Endothelial cell of umbilical vein (primary cell): Measurements from ENCODE around the gene SCN5A. TPM values are rescaled to one million over a fixed set of nuclear protein-coding genes. Genes with fewer than 3 reads are reported as not detected.

ENCODE experiments used
- BruUV-seq: library from RNA; stranded (reverse); fragments of 400-500 nt; replicated peaks from 2 replicates; lab custom pipeline; 2021; lab: Mats Ljungman, UMichigan
- CTCF ChIA-PET: fragments of 300-600, 350-600 bp; sonication (Branson Sonifier 250); formaldehyde crosslinking; loops from one replicate; lab custom pipeline; 2021; ENCODE audit warnings: antibody characterized with exemption, inconsistent platforms; lab: Charles Lee
- POLR2A ChIA-PET: fragments of 300-600, 350-600 bp; sonication (Branson Sonifier 250); formaldehyde crosslinking; loops from one replicate; lab custom pipeline; 2021; ENCODE audit warnings: antibody characterized with exemption, inconsistent platforms; lab: Charles Lee
- DNase-seq: peaks from one replicate; pipeline ENCODE4 v3.0.0-alpha.2; 2011; ENCODE audit warnings: low read depth, low spot score
- FAIRE-seq: peaks from 2 replicates; lab custom pipeline; 2011; peaks lifted over from hg19 to GRCh38; lab: Jason Lieb, UNC
- H2AFZ ChIP-seq: 2 replicates; pipeline ENCODE4 v1.6.0; 2012; ENCODE audit warnings: low read depth, low read length, control low read depth, inconsistent platforms
- H3K27ac ChIP-seq: 2 replicates; pipeline ENCODE4 v1.5.1; 2011; ENCODE audit warnings: low read depth, mild to moderate bottlenecking, control low read depth, low read length, moderate library complexity; ENCODE audit not compliant: insufficient read depth
- H3K27me3 ChIP-seq, 2 experiments: 2 replicates each; pipeline versions ENCODE4 v1.6.0 to v1.6.1; 2011; ENCODE audit warnings: low read length in 2 of 2, mixed read lengths in 1 of 2; ENCODE audit not compliant: control insufficient read depth in 2 of 2, insufficient read depth in 2 of 2
- H3K36me3 ChIP-seq, 2 experiments: 2 replicates in 1 of 2; 3 replicates in 1 of 2; pipeline ENCODE4 v1.5.1; 2011; ENCODE audit warnings: low read length in 2 of 2, mild to moderate bottlenecking in 1 of 2, moderate library complexity in 1 of 2; ENCODE audit not compliant: control insufficient read depth in 2 of 2, insufficient read depth in 2 of 2; ENCODE audit errors: extremely low read depth in 1 of 2
- H3K4me1 ChIP-seq: 3 replicates; pipeline ENCODE4 v1.5.1; 2011; ENCODE audit warnings: mild to moderate bottlenecking, low read length; ENCODE audit not compliant: control insufficient read depth, insufficient read depth; ENCODE audit errors: extremely low read depth
- H3K4me2 ChIP-seq: 2 replicates; pipeline ENCODE4 v1.6.1; 2011; ENCODE audit warnings: low read length, control low read depth, mixed read lengths; ENCODE audit not compliant: insufficient read depth
- H3K4me3 ChIP-seq, 3 experiments: fragments of 200-600 bp in 1 of 3; sonication (generic), shearing (Covaris generic) in 1 of 3; replicated peaks in 1 of 3; 2 replicates each; pipeline ENCODE4 v1.5.1; 2011 to 2016; ENCODE audit warnings: control low read depth in 3 of 3, low read length in 3 of 3, mild to moderate bottlenecking in 2 of 3, inconsistent platforms in 1 of 3, low read depth in 1 of 3, moderate library complexity in 1 of 3; ENCODE audit not compliant: insufficient read depth in 1 of 3
- H3K79me2 ChIP-seq: 2 replicates; pipeline ENCODE4 v1.6.0; 2012; ENCODE audit warnings: low read length, inconsistent platforms; ENCODE audit not compliant: control insufficient read depth, insufficient read depth
- H3K9ac ChIP-seq: replicated peaks from 2 replicates; pipeline ENCODE3; 2011; ENCODE audit warnings: low read length, control low read depth; ENCODE audit not compliant: insufficient read depth; ENCODE audit errors: extremely low read depth
- H3K9me1 ChIP-seq: replicated peaks from 3 replicates; pipeline ENCODE4 v1.6.0; 2011; ENCODE audit warnings: mild to moderate bottlenecking, low read length; ENCODE audit not compliant: control insufficient read depth, insufficient read depth; ENCODE audit errors: extremely low read depth
- H3K9me3 ChIP-seq: replicated peaks from 2 replicates; pipeline ENCODE4 v1.5.1; 2012; ENCODE audit warnings: low read length, inconsistent platforms; ENCODE audit not compliant: control insufficient read depth, insufficient read depth
- H4K20me1 ChIP-seq: replicated peaks from 2 replicates; pipeline ENCODE3; 2011; ENCODE audit warnings: mild to moderate bottlenecking, low read length; ENCODE audit not compliant: control insufficient read depth, insufficient read depth; ENCODE audit errors: extremely low read depth
- EZH2 ChIP-seq: IDR thresholded peaks from 2 replicates; pipeline ENCODE4 v1.6.1; 2012; ENCODE audit warnings: borderline replicate concordance, low read depth, mild to moderate bottlenecking, moderate library complexity, low read length, inconsistent platforms; ENCODE audit not compliant: severe bottlenecking
- FOS ChIP-seq: IDR thresholded peaks from 2 replicates; pipeline ENCODE4 v1.6.1; 2011; ENCODE audit warnings: mild to moderate bottlenecking, low read length, moderate library complexity, borderline replicate concordance; ENCODE audit not compliant: insufficient read depth
- GATA2 ChIP-seq: IDR thresholded peaks from 2 replicates; pipeline ENCODE4 v1.7.0; 2011; ENCODE audit warnings: low read depth, mild to moderate bottlenecking, moderate library complexity, mixed read lengths, low read length; ENCODE audit not compliant: insufficient read length, insufficient read depth
- JUN ChIP-seq: IDR thresholded peaks from 2 replicates; pipeline ENCODE4 v1.6.1; 2011; ENCODE audit warnings: borderline replicate concordance, low read depth; ENCODE audit not compliant: insufficient read length, insufficient read depth
- MYC ChIP-seq: IDR thresholded peaks from one replicate; pipeline ENCODE4 v1.6.1; 2011; ENCODE audit warnings: mild to moderate bottlenecking, low read depth, low read length
- POLR2A ChIP-seq: IDR thresholded peaks from 2 replicates; pipeline ENCODE4 v1.6.1; 2012; ENCODE audit warnings: low read depth, mild to moderate bottlenecking, control low read depth, low read length
- POLR2AphosphoS5 ChIP-seq: IDR thresholded peaks from 2 replicates; pipeline ENCODE4 v1.6.1; 2012; ENCODE audit warnings: low read depth, mild to moderate bottlenecking, control low read depth, low read length, moderate library complexity; ENCODE audit not compliant: insufficient read depth
- dilution Hi-C: fragments of 300-500 bp; cut with MboI; formaldehyde crosslinking; loops from one replicate; pipeline ENCODE4 v1.15.0; 2019; ENCODE audit warnings: low sequenced_read_pairs; ENCODE audit not compliant: extremely low pct_ligation_motif_present
- intact Hi-C: fragments of 100-400 bp; cut with micrococcal nuclease; formaldehyde crosslinking; loops from one replicate; pipeline ENCODE4 v1.10.0; 2022
- polyA plus RNA-seq, 4 experiments: library from polyadenylated mRNA; depleted of rRNA in 3 of 4; stranded (reverse) in 3 of 4; unstranded in 1 of 4; fragments of >200 nt; gene quantifications; 2 replicates each; pipeline versions ENCODE4 v1.2.1 to v1.2.3, GENCODE V29; 2011 to 2012; ENCODE audit warnings: missing spikeins in 1 of 4
- total RNA-seq: library from RNA; stranded (reverse); gene quantifications from 2 replicates; pipeline ENCODE4 v1.2.3, GENCODE V29; 2021
- TF ChIP-seq, protein P1 (sequence below): IDR thresholded peaks from 2 replicates; pipeline ENCODE4 v1.6.1; 2011; ENCODE audit not compliant: insufficient read depth, insufficient read length
- TF ChIP-seq, protein P2 (sequence below), 2 donors: IDR thresholded peaks; 1 replicate in 1 of 2; 2 replicates in 1 of 2; pipeline ENCODE4 v1.5.1; 2011; ENCODE audit warnings: low read length in 2 of 2, mild to moderate bottlenecking in 2 of 2, moderate library complexity in 2 of 2, control low read depth in 1 of 2, inconsistent platforms in 1 of 2, low read depth in 1 of 2; ENCODE audit not compliant: insufficient read depth in 1 of 2; ENCODE audit errors: extremely low read depth in 1 of 2

SCN5A gene
- total and polyA plus RNA-seq, 2 donors (not counting 3 experiments of a cell fraction or from before 2014, with no cell fraction given), result 2.7 to 20.0 TPM

DNA sequence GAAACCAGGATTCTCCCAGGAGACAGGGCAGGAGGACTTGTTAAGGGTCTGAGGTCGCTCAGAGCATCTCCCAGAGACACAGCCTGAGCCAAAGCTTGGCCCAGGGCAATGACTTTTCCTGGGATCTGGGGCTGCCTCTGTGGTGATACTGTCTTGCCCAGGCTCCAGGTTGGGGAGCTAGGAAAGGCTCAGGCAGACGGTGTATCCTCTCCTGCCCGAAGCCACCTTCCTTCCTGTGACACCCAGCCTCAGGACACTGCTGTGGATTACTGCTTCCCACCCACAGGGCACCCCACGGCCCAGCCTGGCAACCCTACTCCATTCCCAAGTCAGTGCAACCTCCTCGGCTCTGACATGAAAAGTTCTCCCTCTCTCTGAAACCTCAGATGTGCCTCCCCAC is 31.9 kb downstream of the SCN5A start:
- intact Hi-C loops (no loop called here), dilution Hi-C loops (no loop called here)
- Histone ChIP-seq H3K9me3 (no peaks in the 10 kb centered on the region), H3K4me2 (no peak overlapping the region), H2AFZ (no peak overlapping the region), H3K36me3 (no peaks in the 10 kb centered on the region), H3K4me1 (no peaks in the 10 kb centered on the region), H3K27ac (no peak overlapping the region), H3K9me1 (no peaks in the 10 kb centered on the region), H3K27me3 (no peaks in the 10 kb centered on the region), H4K20me1 (no peaks in the 10 kb centered on the region), H3K4me3 (no peak overlapping the region), H3K9ac (no peak overlapping the region), H3K79me2 (no peaks in the 10 kb centered on the region)
- no TSS peak for BruUV-seq
- DNase-seq (no peak), FAIRE-seq (no peak)
- TF ChIP-seq, protein P1, sequence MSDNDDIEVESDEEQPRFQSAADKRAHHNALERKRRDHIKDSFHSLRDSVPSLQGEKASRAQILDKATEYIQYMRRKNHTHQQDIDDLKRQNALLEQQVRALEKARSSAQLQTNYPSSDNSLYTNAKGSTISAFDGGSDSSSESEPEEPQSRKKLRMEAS, result no peak
- TF ChIP-seq, protein P2, sequence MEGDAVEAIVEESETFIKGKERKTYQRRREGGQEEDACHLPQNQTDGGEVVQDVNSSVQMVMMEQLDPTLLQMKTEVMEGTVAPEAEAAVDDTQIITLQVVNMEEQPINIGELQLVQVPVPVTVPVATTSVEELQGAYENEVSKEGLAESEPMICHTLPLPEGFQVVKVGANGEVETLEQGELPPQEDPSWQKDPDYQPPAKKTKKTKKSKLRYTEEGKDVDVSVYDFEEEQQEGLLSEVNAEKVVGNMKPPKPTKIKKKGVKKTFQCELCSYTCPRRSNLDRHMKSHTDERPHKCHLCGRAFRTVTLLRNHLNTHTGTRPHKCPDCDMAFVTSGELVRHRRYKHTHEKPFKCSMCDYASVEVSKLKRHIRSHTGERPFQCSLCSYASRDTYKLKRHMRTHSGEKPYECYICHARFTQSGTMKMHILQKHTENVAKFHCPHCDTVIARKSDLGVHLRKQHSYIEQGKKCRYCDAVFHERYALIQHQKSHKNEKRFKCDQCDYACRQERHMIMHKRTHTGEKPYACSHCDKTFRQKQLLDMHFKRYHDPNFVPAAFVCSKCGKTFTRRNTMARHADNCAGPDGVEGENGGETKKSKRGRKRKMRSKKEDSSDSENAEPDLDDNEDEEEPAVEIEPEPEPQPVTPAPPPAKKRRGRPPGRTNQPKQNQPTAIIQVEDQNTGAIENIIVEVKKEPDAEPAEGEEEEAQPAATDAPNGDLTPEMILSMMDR (IDR thresholded peaks at IDR 0.05; ENCODE audit: extremely low read depth in 1 of 2, insufficient read depth in 1 of 2, low read depth in 1 of 2, low read length in 2 of 2), result no peak
- TF ChIP-seq POLR2AphosphoS5 (no peak), FOS (no peak), EZH2 (no peak), JUN (no peak), POLR2A (no peak), MYC (no peak), GATA2 (no peak)
- ChIA-PET POLR2A (no interaction called here), CTCF (interaction anchor here (0.8 to 1.3 kb wide), 3 partner anchors 14 to 34 kb away, joined by 3 to 4 read pairs (median 3); no protein-coding TSS in a partner anchor)
